HG02798 (cell line): Measurements from ENCODE around the gene KCTD14.
"Not testable (repeated sequence)": the region's sequence is repeated elsewhere in the genome, so short reads cannot be mapped to it uniquely, and the experiment has no call there.

Source experiments
- ATAC-seq: cut with Tn5 transposase; IDR thresholded peaks from one replicate; pipeline ENCODE4 v1.9.1; 2021; ENCODE audit warnings: mild to moderate bottlenecking; ENCODE audit not compliant: unreplicated experiment, poor library complexity

The KCTD14 gene

DNA sequence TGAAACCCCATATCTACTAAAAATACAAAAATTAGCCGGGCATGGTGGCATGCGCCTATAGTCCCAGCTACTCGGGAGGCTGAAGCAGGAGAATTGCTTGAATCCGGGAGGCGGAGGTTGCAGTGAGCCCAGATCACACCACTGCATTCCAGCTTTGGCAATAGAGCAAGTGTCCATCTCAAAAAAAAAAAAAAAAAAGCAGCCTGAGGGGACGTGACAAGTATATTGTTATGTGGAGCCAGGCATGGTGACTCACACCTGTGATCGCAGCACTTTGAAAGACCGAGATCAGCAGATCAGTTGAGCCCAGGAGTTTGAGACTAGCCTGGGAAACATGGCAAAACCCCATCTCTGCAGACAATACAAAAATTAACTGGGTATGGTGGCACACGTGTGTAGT lies 5.3 kb upstream of the KCTD14 start:
- ATAC-seq, result not testable (repeated sequence)

DNA sequence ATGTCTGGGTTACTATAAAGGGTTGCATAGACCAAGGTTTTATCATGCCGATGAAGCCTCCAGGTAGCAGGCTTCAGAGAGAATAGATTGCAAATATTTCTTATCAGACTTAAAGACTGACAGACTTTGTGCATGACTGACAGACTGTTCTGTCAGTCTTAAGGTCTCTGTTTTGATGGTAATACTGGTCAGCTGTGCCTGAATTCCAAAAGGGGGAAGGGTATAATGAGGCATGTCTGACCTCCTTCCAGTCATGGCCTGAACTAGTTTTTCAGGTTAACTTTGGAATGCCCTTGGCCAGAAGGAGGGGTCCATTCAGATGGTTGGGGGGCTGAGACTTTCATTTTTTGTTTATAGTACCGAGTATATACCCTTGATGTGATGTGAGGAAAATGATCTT lies 4.7 kb upstream of the KCTD14 start:
- ATAC-seq, result no peak

DNA sequence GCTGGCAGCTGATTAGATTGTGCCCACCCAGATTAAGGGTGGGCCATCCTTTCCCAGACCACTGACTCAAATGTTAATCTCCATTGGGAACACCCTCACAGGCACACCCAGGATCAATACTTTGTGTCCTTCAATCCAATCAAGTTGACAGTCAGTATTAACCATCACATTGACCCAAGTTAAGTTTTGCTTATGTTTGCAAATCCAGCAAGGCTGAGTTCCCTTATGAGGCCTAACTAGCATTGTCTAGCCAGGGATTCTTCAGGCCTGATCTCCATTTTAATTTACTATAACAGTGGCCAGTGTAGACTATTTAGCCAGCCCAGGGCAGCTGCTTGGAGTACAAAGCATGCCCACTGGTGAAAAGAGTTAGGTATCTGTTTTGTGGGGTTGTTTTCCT lies 2.3 kb upstream of the KCTD14 start:
- ATAC-seq, result no peak

DNA sequence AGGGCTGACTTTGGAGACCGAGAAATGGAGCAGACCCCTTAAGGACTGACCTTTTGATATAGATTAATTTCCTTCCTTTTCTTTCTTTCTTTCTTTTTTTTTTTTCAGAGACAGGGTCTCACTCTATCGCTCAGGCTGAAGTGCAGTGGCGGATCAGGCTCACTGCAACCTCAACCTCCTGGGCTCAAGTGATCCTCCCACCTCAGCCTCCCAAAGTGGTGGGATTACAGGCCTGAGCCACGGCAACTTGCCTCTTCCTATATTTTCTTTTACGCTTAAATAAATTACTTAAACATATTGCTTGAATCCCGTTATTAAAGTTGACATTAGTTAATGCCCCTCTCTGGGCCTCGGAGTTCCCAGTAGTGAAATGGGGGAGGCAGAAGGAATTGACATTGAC lies 350 bp upstream of the KCTD14 start:
- ATAC-seq, result no peak

DNA sequence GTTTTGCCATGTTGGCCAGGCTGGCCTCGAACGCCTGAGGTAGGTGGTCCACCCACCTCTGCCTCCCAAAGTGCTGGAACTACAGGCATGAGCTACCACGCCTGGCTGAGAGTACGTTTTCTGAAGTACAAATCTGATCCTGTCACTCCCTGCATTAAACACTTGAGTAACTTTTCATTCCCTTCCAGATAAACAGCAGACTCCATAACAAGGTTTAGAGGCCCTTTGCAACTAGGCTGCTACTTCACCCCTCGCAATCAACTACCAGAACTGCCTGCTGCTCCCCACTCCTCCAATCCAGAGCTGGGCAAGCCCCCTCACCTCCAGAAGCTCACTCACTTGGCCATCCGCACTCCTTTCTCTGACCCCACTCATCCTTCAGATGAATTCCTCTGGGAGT lies 1.5 kb downstream of the KCTD14 start:
- ATAC-seq, result no peak

DNA sequence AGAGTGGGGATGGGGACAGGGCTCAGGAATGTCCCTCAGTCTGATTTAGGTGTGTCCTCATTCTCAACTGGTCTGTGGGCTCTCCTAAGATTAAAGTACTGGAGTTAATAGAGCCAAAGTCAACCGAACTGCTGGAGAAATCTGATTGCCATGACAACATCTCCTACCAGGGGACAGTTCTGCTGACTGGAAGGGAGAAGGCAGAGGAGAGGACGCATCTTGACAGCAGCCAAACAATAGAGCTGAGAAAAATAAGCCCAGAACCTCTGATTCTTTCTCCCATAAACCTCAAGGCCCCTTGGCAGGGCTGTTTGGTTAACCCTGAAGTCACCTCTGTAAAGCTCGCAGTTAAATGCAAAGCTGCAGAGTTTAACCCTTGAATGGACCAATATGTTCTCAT lies 2.8 kb downstream of the KCTD14 start:
- no peak for ATAC-seq

DNA sequence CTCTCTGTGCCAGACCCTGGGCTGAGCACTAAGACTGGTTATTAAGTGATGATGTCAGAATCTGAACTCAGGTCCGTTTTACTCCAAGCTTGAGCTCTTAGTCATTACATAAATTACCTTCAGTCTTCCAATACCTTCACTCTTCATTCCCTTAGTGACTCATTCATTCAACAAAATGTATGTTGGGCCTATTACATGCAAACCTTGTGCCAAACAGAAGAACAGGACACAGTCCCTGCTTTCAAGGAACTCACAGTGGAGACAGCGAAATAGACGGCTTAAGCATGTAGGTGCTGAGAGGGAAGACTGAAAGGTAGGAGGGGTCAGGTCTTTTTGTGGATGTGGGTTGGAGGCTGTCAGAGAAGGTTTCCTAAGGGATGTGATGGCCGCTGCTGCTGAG lies 3.3 kb downstream of the KCTD14 start:
- no peak for ATAC-seq

DNA sequence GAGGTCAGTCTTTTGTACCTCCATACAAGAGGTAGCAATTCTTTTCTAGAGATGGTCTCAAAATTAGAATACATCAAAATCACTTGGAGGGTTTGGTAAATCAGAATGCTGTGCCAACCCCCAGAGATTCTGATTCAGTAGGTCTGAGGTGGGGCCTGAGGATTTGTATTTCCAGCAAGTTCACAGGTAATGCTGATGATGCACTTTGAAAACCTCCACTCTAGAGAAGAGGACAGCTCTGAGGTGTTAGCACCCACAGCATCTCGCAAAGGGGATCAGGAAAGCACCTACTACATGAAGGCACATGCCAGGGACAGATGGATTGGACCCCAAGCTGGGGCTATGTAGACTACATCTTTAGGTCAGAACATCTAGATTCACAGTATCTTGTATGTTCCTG lies 7.2 kb downstream of the KCTD14 start:
- ATAC-seq, result no peak

DNA sequence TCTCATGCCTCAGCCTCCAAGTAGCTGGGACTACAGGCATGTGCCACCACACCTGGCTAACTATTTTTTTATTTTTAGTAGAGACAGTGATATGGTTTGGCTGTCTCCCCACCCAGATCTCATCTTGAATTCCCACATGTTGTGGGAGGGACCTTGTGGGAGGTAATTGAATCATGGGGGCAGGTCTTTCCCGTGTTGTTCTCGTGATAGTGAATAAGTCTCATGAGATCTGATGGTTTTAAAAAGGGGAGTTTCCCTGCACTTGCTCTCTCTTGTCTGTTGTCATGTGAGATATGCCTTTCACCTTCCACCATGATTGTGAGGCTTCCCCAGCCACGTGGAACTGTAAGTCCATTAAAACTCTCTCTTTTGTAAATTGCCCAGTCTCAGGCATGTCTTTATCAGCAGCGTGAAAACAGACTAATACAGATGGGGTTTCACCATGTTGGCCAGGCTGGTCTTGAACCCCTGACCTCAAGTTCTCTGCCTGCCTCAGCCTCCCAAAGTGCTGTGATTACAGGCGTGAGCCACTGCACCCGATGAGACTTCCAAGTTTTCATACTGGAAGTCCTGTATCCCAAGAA lies 8.0 kb downstream of the KCTD14 start:
- not testable (repeated sequence) for ATAC-seq

DNA sequence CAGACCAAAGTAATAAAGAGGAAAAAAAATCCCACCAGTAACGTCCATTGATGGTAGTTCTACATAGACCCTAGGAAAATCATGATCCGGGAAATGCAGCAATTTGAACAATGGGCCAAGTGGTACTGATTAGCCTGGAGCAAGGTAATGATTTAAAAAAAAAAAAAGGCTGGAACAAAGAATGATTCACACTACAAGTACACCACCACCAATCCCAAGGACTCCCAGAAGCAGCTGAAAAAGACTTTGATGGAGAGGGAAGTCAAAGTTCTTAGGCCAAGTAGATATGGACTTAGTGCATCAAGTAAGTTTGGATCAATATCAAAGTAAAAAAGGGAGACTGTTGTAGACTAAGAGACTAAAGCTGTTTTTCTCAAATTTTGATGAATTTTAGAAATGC lies 11.8 kb downstream of the KCTD14 start:
- ATAC-seq, result no peak

DNA sequence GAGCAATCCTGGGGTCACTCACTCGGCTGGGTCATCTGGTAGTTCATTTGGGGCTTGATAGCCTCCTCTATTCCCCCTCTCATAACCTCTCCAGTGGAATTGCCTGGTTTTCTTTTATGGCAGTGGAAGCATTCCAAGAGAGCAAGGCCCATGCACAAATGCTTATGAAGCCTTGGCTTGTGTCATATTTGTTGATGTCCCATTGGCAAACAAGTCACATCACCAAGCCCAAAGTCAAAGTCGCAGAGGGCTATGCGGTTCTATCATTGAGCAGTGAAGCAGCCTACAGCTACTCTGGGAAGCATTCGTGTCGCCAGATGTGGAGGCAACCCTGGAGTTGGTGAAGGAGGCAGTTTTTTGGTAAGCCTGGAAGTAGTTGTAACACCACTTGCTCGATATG lies 12.3 kb downstream of the KCTD14 start:
- ATAC-seq, result no peak

DNA sequence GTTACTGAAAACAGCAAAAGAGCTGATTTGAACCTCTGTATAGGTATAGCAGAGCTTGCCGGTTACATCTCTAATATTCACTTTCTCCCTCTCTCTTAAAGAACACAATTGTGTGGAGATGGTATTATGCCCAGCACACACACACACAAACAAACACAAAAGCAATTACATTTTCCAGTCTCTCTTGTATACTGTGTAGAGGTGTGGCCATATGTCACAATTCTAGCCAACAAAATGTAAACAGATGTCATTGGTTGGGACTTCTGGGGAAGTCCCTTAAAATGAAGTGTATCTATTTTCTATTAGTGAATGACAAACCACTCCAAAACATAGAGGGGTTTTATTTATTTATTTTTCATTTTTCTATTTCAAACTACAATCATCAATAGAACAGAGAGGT lies 12.8 kb downstream of the KCTD14 start:
- ATAC-seq, result no peak

DNA sequence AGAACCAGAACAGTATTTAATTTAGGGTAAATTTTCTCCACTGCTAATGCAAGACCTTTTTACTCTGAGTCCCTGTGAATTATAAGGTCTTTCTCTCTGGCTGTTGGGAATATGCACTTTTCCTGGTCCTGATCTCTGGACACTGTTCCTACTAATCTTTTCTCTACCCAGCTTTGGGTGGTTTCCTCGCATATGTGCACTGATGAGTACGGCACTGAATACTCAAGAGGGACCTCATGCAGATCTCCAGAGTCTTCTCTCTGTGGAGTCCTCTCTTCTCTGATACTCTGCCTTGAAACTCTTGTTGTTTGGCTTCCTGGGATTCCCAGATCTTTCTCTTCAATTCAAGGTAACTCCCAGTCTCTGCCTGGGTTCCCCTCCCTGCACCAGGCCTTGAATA lies 14.0 kb downstream of the KCTD14 start:
- no peak for ATAC-seq

DNA sequence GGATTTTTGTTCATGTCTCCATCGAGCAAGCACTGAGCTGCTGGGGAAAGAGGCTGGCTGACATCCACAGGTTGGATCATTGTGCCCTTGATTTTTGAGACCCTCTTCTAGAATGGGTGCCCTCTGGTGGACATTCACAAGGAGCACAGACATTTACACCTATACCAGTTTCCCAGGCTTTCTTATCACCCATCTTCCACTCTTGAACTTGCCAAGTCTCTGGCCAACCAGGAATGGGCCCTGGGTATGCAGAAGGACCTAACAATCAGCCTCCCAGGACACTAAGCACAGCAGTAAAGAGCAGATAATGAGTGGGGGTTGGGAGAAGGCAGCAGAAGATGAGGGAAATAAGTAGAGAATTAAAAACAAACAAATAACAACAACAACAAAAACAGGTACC lies 22.9 kb downstream of the KCTD14 start:
- ATAC-seq, result peak; percentile 63

DNA sequence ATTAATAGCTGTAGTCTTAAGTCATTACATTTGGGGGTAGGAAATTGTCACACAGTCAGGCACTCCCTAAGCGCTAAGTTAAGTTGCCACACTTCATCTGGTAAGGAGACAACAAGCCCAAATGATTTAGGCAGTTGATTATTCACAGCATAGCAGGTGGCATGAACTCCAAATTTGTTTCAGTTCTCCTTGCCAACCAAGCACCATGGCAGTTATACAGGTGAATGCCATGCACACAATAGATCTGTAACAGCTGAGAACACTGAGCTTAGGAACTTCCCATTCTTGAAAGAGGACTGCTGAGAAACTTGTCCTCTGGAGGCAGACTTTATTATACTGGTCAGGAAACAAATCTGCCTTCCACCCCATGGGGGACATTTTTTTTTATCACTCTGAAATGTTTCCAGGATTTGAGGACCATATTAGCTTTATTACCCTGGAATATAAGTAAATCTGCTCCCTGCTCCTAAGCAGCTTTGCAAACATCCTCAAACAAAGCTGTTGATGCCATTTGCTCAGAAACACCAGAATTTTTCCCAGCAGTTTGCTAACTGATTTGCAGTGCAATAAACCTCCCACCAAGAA lies 23.5 kb downstream of the KCTD14 start:
- no peak for ATAC-seq

DNA sequence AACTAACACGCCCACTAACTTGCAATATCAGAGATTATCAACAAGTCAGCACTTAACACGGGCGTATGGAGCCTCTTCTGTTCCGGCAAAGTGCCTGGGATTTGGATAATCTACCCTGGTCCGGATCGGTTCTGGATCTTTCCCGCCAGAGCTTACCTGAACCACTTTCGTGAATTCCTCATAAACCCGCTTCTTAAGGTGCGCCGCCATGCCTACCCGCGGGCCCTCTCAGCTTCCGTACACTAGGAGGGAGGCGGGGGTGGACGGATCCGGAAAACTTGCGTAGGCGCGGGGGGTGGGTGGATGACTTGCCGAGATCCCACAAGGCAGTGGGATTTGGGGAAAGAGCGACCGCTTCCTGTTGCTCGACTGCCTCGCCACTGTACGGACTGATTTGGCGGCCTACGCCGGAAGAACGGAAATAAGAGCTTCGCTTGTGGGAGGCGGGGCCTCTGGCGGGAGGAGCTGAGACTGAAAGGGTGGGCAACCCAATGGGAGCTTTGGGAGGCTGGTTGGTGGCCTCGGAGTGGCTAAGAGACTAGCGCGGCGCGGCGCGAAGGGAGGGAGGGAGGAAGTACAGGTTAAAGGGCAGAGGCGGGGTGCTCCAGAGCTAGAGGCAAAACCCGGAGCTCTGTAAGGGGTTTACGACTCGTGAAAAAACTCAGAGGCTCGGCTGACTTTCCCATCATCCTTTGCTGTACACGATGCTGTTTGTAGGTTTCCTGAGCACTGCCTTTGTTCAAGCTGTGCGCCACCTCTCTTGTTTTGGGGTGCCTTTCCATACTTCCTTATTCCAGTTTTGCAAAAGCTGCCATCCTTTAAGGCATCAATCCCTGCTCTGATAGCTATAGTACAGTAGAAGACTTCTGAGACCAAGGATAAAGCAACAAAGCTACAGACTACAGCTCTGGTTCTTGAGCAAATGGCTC lies 28.4 kb downstream of the KCTD14 start, which contains the start of gene INTS4:
Gene INTS4, minus strand, starts transcription at position 235 of the 929 bp plus-strand sequence. Its CDS starts 25 bp downstream, at position 210.
- peak; percentile 99 for ATAC-seq

DNA sequence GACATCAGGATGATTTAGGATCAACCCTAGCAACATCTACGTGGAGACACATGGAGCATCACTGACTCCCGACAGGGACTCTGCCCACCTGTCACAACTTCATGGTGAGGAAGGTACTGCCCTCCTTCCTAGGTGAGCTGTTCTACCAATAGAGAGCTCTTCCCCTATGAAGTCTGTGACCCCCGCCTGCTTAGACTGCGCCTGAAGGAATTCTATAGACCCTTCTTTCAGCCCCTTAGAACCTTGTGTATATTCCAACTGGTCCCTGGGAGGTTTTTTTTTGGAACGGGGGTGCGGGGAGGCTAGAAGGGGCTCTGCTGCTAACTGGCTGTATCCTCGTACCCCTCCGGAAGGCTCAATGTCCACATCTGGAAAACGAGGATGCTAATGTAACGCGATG lies 29.2 kb downstream of the KCTD14 start:
- no peak for ATAC-seq

DNA sequence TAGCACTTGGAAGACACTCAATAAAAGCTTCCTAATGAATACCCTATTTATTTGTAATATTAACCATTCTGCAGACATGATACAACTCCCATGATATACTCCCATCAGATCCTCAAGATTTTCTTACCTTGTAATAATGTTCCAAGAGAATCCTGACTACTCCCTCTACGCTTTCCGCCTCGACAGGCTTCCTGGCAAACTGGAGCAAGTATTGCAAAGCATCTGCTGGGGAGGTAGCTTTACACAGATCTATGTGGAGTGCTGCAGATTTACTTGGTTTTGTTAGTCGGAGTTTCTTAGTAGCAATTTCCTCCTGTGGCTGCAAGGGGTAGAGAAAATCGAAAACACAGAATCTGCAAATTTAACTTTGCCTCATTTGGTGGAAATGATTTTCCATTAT lies 32.1 kb downstream of the KCTD14 start:
- no peak for ATAC-seq

DNA sequence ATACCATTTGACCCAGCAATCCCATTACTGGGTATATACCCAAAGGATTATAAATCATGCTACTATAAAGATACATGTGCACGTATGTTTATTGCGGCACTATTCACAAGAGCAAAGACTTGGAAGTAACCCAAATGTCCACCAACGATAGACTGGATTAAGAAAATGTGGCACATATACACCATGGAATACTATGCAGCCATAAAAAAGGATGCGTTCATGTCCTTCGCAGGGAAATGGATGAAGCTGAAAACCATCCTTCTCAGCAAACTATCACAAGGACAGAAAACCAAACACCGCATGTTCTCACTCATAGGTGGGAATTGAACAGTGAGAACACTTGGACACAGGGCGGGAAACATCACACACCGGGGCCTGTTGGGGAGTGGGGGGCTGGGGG lies 36.6 kb downstream of the KCTD14 start:
- ATAC-seq, result not testable (repeated sequence)

DNA sequence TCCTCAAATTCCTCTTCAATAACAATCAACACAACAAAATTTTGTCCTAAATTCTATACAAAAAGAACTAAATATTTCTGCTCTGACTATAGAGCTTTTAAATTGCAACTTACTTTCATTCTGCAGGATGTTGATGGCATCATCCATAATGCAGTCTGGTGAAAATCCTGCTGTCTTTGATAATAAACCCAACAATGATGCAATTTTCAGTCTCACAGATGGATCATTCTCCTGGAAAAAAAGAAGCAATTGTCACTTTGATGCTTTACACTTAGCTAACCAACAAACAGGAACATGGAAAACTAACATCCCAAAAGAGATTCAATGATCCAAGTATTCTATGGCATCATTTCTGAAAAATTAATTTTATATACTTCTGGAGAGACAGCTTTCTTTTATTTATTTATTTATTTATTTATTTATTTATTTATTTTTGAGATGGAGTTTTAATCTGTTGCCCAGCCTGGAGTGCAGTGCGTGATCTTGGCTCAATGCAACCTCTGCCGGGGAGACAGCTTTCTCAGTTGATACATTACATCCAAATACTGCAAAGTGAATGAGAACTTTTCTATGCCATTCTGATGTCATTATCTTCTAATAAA lies 41.6 kb downstream of the KCTD14 start:
- ATAC-seq, result no peak

DNA sequence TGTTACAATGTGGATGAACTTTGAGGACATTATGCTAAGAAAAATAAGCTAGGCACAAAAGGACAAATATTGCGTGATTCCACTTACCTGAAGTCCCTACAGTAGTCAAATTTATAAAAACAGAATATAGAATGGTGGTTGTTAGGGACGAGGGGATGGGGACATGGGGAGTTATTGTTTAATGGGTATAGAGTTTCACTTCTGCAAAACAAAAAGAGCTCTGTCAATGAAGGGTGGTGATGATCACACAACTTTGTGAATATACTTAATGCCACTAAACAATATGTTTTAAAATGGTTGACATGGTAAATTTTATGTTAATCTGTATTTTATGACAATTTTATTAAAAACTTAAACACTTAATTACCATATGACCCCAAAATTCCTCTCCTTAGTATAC lies 54.7 kb downstream of the KCTD14 start:
- no peak for ATAC-seq
